WTC11 (cell line): ENCODE results near the gene CHST11. TPM values are rescaled to one million over a fixed set of nuclear protein-coding genes. Genes with fewer than 3 reads are reported as not detected.

Experiments used
- ATAC-seq: fragments of 200-7000 bp; cut with Tn5 transposase; 2 replicates; pipeline ENCODE4 v1.10.0; 2021; ENCODE audit warnings: mild to moderate bottlenecking, moderate library complexity
- CTCF ChIA-PET: fragments of 300-600 bp; sonication (Branson Sonifier 250); formaldehyde crosslinking; loops from one replicate; lab custom pipeline; 2021; ENCODE audit warnings: antibody characterized with exemption; lab: Charles Lee
- POLR2A ChIA-PET: fragments of 350-600 bp; sonication (Branson Sonifier 250); formaldehyde crosslinking; loops from one replicate; lab custom pipeline; 2021; ENCODE audit warnings: antibody characterized with exemption; lab: Charles Lee
- DNase-seq: peaks from one replicate; pipeline ENCODE4 v3.0.0; 2021; ENCODE audit warnings: low spot score
- H3K27ac Mint-ChIP-seq: 2 replicates; pipeline ENCODE4 v1.8.0; 2021; ENCODE audit warnings: mixed read lengths
- H3K27me3 Mint-ChIP-seq: 2 replicates; pipeline ENCODE4 v1.8.0; 2021; ENCODE audit warnings: low read depth, mild to moderate bottlenecking, moderate library complexity, mixed read lengths
- H3K36me3 Mint-ChIP-seq: 2 replicates; pipeline ENCODE4 v1.8.0; 2021; ENCODE audit warnings: mixed read lengths
- H3K4me1 Mint-ChIP-seq: 2 replicates; pipeline ENCODE4 v1.8.0; 2022; ENCODE audit warnings: mixed read lengths
- H3K4me3 Mint-ChIP-seq: 2 replicates; pipeline ENCODE4 v1.8.0; 2021; ENCODE audit warnings: mild to moderate bottlenecking, moderate library complexity, mixed read lengths
- H3K9me3 Mint-ChIP-seq: 2 replicates; pipeline ENCODE4 v1.8.0; 2021; ENCODE audit warnings: mixed read lengths
- ELF4 ChIP-seq: sonication (generic); formaldehyde crosslinking; IDR thresholded peaks from 2 replicates; pipeline ENCODE4 v1.8.1; 2022; ENCODE audit warnings: low read depth, mild to moderate bottlenecking, moderate library complexity, missing genetic modification reagents
- EMX1 ChIP-seq: fragments of 250-450 bp; sonication (Bioruptor Pico); IDR thresholded peaks from 2 replicates; pipeline ENCODE4 v1.8.0; 2021; ENCODE audit warnings: mild to moderate bottlenecking
- FOXK1 ChIP-seq: sonication (generic); formaldehyde crosslinking; IDR thresholded peaks from 2 replicates; pipeline ENCODE4 v1.8.0; 2022; ENCODE audit warnings: mild to moderate bottlenecking, moderate library complexity, missing genetic modification reagents
- GABPB1 ChIP-seq: sonication (generic); formaldehyde crosslinking; IDR thresholded peaks from 2 replicates; pipeline ENCODE4 v1.8.1; 2023; ENCODE audit warnings: mild to moderate bottlenecking, missing genetic modification reagents
- GRHL2 ChIP-seq: fragments of 250-450 bp; sonication (Bioruptor Pico); IDR thresholded peaks from 2 replicates; pipeline ENCODE4 v1.8.0; 2022; ENCODE audit warnings: mild to moderate bottlenecking, moderate library complexity; ENCODE audit not compliant: insufficient replicate concordance, severe bottlenecking
- JUN ChIP-seq: sonication (generic); formaldehyde crosslinking; IDR thresholded peaks from 2 replicates; pipeline ENCODE4 v1.8.0; 2023; ENCODE audit warnings: mild to moderate bottlenecking, missing genetic modification reagents
- KAT7 ChIP-seq: sonication (generic); formaldehyde crosslinking; IDR thresholded peaks from 2 replicates; pipeline ENCODE4 v1.8.1; 2023; ENCODE audit warnings: missing genetic modification reagents, mild to moderate bottlenecking, borderline replicate concordance
- NR3C1 ChIP-seq: sonication (generic); formaldehyde crosslinking; conservative IDR thresholded peaks from 2 replicates; pipeline ENCODE4 v1.8.1; 2023; ENCODE audit warnings: low read depth, mild to moderate bottlenecking, missing genetic modification reagents
- SOX15 ChIP-seq: fragments of 250-450 bp; sonication (Bioruptor Pico); IDR thresholded peaks from 2 replicates; pipeline ENCODE4 v1.9.0; 2021; ENCODE audit warnings: mild to moderate bottlenecking
- ZNF121 ChIP-seq: sonication (generic); formaldehyde crosslinking; IDR thresholded peaks from 2 replicates; pipeline ENCODE4 v1.8.0; 2023; ENCODE audit warnings: missing genetic modification reagents
- ZNF138 ChIP-seq: sonication (generic); formaldehyde crosslinking; conservative IDR thresholded peaks from 2 replicates; pipeline ENCODE4 v1.8.1; 2022; ENCODE audit warnings: mild to moderate bottlenecking, moderate library complexity, missing genetic modification reagents
- ZNF219 ChIP-seq: sonication (generic); formaldehyde crosslinking; IDR thresholded peaks from 2 replicates; pipeline ENCODE4 v1.8.0; 2023; ENCODE audit warnings: missing genetic modification reagents, mild to moderate bottlenecking, borderline replicate concordance
- ZNF263 ChIP-seq: sonication (generic); formaldehyde crosslinking; IDR thresholded peaks from 2 replicates; pipeline ENCODE4 v1.8.1; 2022; ENCODE audit warnings: low read depth, mild to moderate bottlenecking, moderate library complexity, missing genetic modification reagents
- total RNA-seq: library from RNA; stranded (reverse); gene quantifications from 3 replicates; pipeline ENCODE4 v1.2.3, GENCODE V29; 2021
- TF ChIP-seq, protein P1 (sequence below): sonication (generic); formaldehyde crosslinking; IDR thresholded peaks from 2 replicates; pipeline ENCODE4 v1.8.1; 2022; ENCODE audit warnings: mild to moderate bottlenecking, missing genetic modification reagents, moderate library complexity, borderline replicate concordance
- TF ChIP-seq, protein P2 (sequence below): sonication (generic); formaldehyde crosslinking; IDR thresholded peaks from 2 replicates; pipeline ENCODE4 v1.8.0; 2023; ENCODE audit warnings: missing genetic modification reagents, mild to moderate bottlenecking, borderline replicate concordance
- TF ChIP-seq, protein P3 (sequence below): sonication (generic); formaldehyde crosslinking; conservative IDR thresholded peaks from 2 replicates; pipeline ENCODE4 v1.8.1; 2023; ENCODE audit warnings: mild to moderate bottlenecking, low read depth, missing genetic modification reagents, moderate library complexity
- TF ChIP-seq, protein P4 (sequence below): sonication (generic); formaldehyde crosslinking; IDR thresholded peaks from 2 replicates; pipeline ENCODE4 v1.8.1; 2023; ENCODE audit warnings: mild to moderate bottlenecking, moderate library complexity, missing genetic modification reagents
- TF ChIP-seq, protein P5 (sequence below): fragments of 200-600 bp; IDR thresholded peaks from 2 replicates; pipeline ENCODE4 v1.8.0; 2022; ENCODE audit warnings: antibody characterized with exemption
- TF ChIP-seq, protein P6 (sequence below): sonication (generic); formaldehyde crosslinking; IDR thresholded peaks from 2 replicates; pipeline ENCODE4 v1.8.0; 2022; ENCODE audit warnings: missing genetic modification reagents

The CHST11 gene
- total RNA-seq, 1 experiment from 2014 or later: 24.2 TPM

DNA sequence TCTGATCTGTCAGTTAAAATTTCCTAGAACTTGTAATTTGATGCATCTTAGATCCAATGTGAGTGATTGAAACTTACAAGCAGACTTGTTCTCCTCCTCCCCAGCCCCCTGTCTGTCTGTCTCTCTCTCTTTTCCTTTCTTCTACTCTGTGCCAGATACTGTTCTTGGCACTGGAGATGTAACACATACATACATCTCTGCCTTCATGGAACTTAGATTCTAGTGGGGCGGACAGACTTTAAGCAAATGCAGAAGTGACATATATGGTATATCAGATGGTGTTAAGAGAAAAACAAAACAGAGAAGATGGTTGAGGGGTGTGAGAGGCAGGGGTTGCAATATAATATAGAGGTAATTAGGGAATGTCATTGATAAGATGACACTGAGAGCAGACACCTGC, 6.6 kb downstream of the CHST11 start:
- DNase-seq (no peak), ATAC-seq (no peak)
- ChIA-PET POLR2A (no interaction called here), CTCF (no interaction called here)
- Mint-ChIP-seq H3K27ac (no peak overlapping the region), H3K4me1 (peaks cover 34% of the 10 kb centered on the region), H3K9me3 (no peaks in the 10 kb centered on the region), H3K4me3 (no peak overlapping the region), H3K36me3 (no peaks in the 10 kb centered on the region), H3K27me3 (peaks cover 18% of the 10 kb centered on the region)
- no peak for TF ChIP-seq SOX15 (CRISPR knock-in tag)
- TF ChIP-seq GABPB1 (CRISPR knock-in tag): no peak
- no peak for TF ChIP-seq GRHL2 (CRISPR knock-in tag)
- no peak for TF ChIP-seq KAT7
- TF ChIP-seq, protein P1, sequence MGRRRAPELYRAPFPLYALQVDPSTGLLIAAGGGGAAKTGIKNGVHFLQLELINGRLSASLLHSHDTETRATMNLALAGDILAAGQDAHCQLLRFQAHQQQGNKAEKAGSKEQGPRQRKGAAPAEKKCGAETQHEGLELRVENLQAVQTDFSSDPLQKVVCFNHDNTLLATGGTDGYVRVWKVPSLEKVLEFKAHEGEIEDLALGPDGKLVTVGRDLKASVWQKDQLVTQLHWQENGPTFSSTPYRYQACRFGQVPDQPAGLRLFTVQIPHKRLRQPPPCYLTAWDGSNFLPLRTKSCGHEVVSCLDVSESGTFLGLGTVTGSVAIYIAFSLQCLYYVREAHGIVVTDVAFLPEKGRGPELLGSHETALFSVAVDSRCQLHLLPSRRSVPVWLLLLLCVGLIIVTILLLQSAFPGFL (CRISPR knock-in tag): no peak
- TF ChIP-seq, protein P2, sequence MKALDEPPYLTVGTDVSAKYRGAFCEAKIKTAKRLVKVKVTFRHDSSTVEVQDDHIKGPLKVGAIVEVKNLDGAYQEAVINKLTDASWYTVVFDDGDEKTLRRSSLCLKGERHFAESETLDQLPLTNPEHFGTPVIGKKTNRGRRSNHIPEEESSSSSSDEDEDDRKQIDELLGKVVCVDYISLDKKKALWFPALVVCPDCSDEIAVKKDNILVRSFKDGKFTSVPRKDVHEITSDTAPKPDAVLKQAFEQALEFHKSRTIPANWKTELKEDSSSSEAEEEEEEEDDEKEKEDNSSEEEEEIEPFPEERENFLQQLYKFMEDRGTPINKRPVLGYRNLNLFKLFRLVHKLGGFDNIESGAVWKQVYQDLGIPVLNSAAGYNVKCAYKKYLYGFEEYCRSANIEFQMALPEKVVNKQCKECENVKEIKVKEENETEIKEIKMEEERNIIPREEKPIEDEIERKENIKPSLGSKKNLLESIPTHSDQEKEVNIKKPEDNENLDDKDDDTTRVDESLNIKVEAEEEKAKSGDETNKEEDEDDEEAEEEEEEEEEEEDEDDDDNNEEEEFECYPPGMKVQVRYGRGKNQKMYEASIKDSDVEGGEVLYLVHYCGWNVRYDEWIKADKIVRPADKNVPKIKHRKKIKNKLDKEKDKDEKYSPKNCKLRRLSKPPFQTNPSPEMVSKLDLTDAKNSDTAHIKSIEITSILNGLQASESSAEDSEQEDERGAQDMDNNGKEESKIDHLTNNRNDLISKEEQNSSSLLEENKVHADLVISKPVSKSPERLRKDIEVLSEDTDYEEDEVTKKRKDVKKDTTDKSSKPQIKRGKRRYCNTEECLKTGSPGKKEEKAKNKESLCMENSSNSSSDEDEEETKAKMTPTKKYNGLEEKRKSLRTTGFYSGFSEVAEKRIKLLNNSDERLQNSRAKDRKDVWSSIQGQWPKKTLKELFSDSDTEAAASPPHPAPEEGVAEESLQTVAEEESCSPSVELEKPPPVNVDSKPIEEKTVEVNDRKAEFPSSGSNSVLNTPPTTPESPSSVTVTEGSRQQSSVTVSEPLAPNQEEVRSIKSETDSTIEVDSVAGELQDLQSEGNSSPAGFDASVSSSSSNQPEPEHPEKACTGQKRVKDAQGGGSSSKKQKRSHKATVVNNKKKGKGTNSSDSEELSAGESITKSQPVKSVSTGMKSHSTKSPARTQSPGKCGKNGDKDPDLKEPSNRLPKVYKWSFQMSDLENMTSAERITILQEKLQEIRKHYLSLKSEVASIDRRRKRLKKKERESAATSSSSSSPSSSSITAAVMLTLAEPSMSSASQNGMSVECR (CRISPR knock-in tag): no peak
- no peak for TF ChIP-seq ZNF138 (CRISPR knock-in tag)
- TF ChIP-seq, protein P3, sequence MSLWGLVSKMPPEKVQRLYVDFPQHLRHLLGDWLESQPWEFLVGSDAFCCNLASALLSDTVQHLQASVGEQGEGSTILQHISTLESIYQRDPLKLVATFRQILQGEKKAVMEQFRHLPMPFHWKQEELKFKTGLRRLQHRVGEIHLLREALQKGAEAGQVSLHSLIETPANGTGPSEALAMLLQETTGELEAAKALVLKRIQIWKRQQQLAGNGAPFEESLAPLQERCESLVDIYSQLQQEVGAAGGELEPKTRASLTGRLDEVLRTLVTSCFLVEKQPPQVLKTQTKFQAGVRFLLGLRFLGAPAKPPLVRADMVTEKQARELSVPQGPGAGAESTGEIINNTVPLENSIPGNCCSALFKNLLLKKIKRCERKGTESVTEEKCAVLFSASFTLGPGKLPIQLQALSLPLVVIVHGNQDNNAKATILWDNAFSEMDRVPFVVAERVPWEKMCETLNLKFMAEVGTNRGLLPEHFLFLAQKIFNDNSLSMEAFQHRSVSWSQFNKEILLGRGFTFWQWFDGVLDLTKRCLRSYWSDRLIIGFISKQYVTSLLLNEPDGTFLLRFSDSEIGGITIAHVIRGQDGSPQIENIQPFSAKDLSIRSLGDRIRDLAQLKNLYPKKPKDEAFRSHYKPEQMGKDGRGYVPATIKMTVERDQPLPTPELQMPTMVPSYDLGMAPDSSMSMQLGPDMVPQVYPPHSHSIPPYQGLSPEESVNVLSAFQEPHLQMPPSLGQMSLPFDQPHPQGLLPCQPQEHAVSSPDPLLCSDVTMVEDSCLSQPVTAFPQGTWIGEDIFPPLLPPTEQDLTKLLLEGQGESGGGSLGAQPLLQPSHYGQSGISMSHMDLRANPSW (CRISPR knock-in tag): no peak
- no peak for TF ChIP-seq ZNF121 (CRISPR knock-in tag)
- no peak for TF ChIP-seq EMX1 (CRISPR knock-in tag)
- TF ChIP-seq, protein P4, sequence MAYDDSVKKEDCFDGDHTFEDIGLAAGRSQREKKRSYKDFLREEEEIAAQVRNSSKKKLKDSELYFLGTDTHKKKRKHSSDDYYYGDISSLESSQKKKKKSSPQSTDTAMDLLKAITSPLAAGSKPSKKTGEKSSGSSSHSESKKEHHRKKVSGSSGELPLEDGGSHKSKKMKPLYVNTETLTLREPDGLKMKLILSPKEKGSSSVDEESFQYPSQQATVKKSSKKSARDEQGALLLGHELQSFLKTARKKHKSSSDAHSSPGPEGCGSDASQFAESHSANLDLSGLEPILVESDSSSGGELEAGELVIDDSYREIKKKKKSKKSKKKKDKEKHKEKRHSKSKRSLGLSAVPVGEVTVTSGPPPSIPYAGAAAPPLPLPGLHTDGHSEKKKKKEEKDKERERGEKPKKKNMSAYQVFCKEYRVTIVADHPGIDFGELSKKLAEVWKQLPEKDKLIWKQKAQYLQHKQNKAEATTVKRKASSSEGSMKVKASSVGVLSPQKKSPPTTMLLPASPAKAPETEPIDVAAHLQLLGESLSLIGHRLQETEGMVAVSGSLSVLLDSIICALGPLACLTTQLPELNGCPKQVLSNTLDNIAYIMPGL (CRISPR knock-in tag): no peak

DNA sequence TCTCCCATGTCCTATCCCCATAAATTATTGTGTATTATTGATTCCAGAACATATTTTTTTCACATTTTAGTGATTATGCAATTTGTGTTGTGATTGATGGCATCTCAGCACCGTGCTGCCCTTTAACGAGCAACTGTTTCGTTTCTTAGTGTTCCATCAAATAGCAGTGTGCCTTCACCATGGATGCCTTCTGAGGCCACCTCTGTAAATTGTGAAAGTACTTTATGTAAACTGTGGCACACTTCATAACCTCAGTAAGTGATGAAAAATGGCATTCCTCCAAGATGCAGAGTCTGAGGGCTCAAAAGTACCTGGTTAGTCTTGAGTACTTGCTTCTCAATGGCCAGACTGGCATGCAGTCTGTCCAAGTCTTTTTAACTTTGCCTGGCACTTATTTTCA, 8.2 kb downstream of the CHST11 start:
- H3K36me3 Mint-ChIP-seq: no peaks in the 10 kb centered on the region
- no peak overlapping the region for H3K4me3 Mint-ChIP-seq
- H3K27ac Mint-ChIP-seq: no peak overlapping the region
- DNase-seq (no peak), ATAC-seq (no peak)
- no peaks in the 10 kb centered on the region for H3K9me3 Mint-ChIP-seq
- POLR2A ChIA-PET: no interaction called here
- CTCF ChIA-PET: no interaction called here
- H3K27me3 Mint-ChIP-seq: peaks cover 2% of the 10 kb centered on the region; the same call in 1 of the 2 replicates
- H3K4me1 Mint-ChIP-seq: peaks cover 28% of the 10 kb centered on the region
- TF ChIP-seq JUN (CRISPR knock-in tag): no peak
- no peak for TF ChIP-seq NR3C1 (CRISPR knock-in tag)
- TF ChIP-seq, protein P5, sequence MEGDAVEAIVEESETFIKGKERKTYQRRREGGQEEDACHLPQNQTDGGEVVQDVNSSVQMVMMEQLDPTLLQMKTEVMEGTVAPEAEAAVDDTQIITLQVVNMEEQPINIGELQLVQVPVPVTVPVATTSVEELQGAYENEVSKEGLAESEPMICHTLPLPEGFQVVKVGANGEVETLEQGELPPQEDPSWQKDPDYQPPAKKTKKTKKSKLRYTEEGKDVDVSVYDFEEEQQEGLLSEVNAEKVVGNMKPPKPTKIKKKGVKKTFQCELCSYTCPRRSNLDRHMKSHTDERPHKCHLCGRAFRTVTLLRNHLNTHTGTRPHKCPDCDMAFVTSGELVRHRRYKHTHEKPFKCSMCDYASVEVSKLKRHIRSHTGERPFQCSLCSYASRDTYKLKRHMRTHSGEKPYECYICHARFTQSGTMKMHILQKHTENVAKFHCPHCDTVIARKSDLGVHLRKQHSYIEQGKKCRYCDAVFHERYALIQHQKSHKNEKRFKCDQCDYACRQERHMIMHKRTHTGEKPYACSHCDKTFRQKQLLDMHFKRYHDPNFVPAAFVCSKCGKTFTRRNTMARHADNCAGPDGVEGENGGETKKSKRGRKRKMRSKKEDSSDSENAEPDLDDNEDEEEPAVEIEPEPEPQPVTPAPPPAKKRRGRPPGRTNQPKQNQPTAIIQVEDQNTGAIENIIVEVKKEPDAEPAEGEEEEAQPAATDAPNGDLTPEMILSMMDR: no peak
- TF ChIP-seq ZNF219 (CRISPR knock-in tag): no peak
- TF ChIP-seq ZNF263 (CRISPR knock-in tag): no peak
- no peak for TF ChIP-seq ELF4 (CRISPR knock-in tag)
- no peak for TF ChIP-seq FOXK1
- TF ChIP-seq, protein P6, sequence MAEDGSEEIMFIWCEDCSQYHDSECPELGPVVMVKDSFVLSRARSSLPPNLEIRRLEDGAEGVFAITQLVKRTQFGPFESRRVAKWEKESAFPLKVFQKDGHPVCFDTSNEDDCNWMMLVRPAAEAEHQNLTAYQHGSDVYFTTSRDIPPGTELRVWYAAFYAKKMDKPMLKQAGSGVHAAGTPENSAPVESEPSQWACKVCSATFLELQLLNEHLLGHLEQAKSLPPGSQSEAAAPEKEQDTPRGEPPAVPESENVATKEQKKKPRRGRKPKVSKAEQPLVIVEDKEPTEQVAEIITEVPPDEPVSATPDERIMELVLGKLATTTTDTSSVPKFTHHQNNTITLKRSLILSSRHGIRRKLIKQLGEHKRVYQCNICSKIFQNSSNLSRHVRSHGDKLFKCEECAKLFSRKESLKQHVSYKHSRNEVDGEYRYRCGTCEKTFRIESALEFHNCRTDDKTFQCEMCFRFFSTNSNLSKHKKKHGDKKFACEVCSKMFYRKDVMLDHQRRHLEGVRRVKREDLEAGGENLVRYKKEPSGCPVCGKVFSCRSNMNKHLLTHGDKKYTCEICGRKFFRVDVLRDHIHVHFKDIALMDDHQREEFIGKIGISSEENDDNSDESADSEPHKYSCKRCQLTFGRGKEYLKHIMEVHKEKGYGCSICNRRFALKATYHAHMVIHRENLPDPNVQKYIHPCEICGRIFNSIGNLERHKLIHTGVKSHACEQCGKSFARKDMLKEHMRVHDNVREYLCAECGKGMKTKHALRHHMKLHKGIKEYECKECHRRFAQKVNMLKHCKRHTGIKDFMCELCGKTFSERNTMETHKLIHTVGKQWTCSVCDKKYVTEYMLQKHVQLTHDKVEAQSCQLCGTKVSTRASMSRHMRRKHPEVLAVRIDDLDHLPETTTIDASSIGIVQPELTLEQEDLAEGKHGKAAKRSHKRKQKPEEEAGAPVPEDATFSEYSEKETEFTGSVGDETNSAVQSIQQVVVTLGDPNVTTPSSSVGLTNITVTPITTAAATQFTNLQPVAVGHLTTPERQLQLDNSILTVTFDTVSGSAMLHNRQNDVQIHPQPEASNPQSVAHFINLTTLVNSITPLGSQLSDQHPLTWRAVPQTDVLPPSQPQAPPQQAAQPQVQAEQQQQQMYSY (CRISPR knock-in tag): no peak
